ENCODE measurements around the gene ABCG1.

DNA sequence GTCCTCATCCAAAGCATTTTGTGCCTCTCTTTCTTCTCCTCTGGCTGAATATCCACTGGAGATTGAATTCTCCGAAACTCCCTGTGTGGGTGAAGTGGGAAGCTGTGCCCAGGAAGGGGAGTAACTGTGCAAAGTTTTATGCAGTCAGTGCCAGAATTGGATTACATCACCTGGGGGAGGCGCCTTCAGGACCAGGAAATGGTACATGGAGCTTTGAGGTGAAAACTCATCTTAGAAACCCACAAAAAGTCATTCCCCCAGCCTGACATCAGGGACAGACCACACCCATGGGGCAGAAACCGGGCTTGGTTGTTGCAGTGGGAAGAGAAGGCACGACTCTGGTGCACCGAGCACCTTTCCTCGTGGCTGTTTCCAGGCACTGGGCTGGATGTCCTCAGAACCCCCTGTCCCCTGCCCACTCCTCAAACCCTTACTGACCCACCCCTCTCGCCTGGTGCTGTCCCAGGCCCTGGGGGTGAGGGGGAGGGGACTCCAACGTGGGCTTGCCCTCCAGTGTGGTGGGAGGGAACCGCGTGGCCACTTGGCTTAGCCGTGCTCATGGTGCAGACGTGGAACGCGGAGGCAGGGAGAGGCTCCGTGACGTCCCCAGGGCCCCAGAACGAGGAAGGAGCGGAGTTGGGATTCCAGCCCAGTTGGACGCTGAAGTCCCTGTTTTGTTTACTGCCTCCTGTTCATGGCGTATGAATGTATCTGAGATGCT, 80.5 kb downstream of the ABCG1 start:
- no peak for TF ChIP-seq GATA2 (IDR thresholded peaks at IDR 0.05; ENCODE audit: low read depth, low read length)
- TF ChIP-seq GATA3 (IDR thresholded peaks at IDR 0.05; ENCODE audit: low read depth, low read length) = no peak
